Heart left ventricle (tissue), 13 donors: ENCODE data around the gene PCSK6.

ENCODE experiments used
- CTCF ChIP-seq, 12 donors: fragments of 200-600 bp; sonication (generic) in 4 of 12; IDR thresholded peaks; one replicate each; pipeline versions ENCODE4 v1.5.0 to v1.8.0; 2018 to 2022; ENCODE audit warnings: antibody characterized with exemption in 12 of 12, mild to moderate bottlenecking in 5 of 12
- POLR2A ChIP-seq, 2 donors: fragments of 450-650 bp; IDR thresholded peaks; one replicate each; pipeline ENCODE4 v1.6.1; 2017; ENCODE audit warnings: antibody characterized with exemption in 2 of 2, mild to moderate bottlenecking in 2 of 2, moderate library complexity in 2 of 2
- donor health status: ischemic (EF 13 %, LVEDD 7.1; RV severe dilation, severe dysfunction).
- donor health status: DM: no; HTN: yes; CAD: no.
- donor health status: DM: no; HTN: no; CAD: no.
- donor health status: ischemic (EF 25% LVEDD 6.9; RV normal size, moderate dysfunction).
- donor health status: ischemic (EF 25% LVEDD 5.7; RV mildly dilated, moderate dysfunction).
- donor health status: ischemic (EF 35%, LVEDD 5.7; RV mildly dilated, moderate dysfunction).
- donor health status: nonischemic (EF 11% LVEDD 7.7; RV severe dilation, severe dysfunction).
- donor health status: DM: yes; HTN: yes; CAD: no.
- donor health status: PGD.
- donor health status: ischemic (EF 29% LVEDD 5.4; RV normal size, mild dysfunction).
- donor health status: nonischemic (EF 23%, LVEDD 6.1; RV moderate dilation, normal function).

- TF ChIP-seq CTCF (IDR thresholded peaks at IDR 0.05): no peak
- TF ChIP-seq POLR2A (IDR thresholded peaks at IDR 0.05): no peak
Observed at GRCh38 chr15:101348643-101349042, 140.9 kb downstream of the PCSK6 start.
